CD4-positive, alpha-beta T cell (primary cell): ENCODE measurements around the gene ACAD8. TPM values are rescaled to one million over a fixed set of nuclear protein-coding genes. Genes with fewer than 3 reads are reported as not detected.
"Not testable (repeated sequence)": the region's sequence is repeated elsewhere in the genome, so short reads cannot be mapped to it uniquely, and the experiment has no call there.

Experiments
- ATAC-seq: fragments of 200-7000 bp; cut with Tn5 transposase; one replicate; pipeline ENCODE4 v1.10.0; 2022; ENCODE audit warnings: mild to moderate bottlenecking; ENCODE audit not compliant: poor library complexity
- CTCF ChIA-PET: fragments of 350-600 bp; sonication (Branson Sonifier 250); formaldehyde crosslinking; loops from one replicate; lab custom pipeline; 2021; ENCODE audit warnings: antibody characterized with exemption, inconsistent platforms; lab: Charles Lee
- POLR2A ChIA-PET: fragments of 350-600 bp; sonication (Branson Sonifier 250); formaldehyde crosslinking; loops from one replicate; lab custom pipeline; 2021; ENCODE audit warnings: antibody characterized with exemption, inconsistent platforms; lab: Charles Lee
- DNase-seq, 14 experiments: peaks; one replicate each; pipeline ENCODE4 v3.0.0-alpha.2; 2013 to 2020; ENCODE audit warnings: mixed read lengths in 2 of 14
- H3K27ac ChIP-seq, 2 donors: one replicate each; pipeline versions ENCODE4 v1.5.1 to v1.7.0; 2013; ENCODE audit warnings: low read length in 2 of 2, low read depth in 1 of 2, mild to moderate bottlenecking in 1 of 2
- H3K27me3 ChIP-seq, 2 experiments: 1 replicate in 1 of 2; 2 replicates in 1 of 2; pipeline versions ENCODE4 v1.6.1 to v1.7.0; 2013; ENCODE audit warnings: low read length in 2 of 2, control low read depth in 1 of 2, mild to moderate bottlenecking in 1 of 2, moderate library complexity in 1 of 2; ENCODE audit not compliant: insufficient read depth in 2 of 2, control insufficient read depth in 1 of 2
- H3K36me3 ChIP-seq: one replicate; pipeline ENCODE4 v1.6.1; 2013; ENCODE audit warnings: low read length, control low read depth; ENCODE audit not compliant: insufficient read depth
- H3K4me1 ChIP-seq: one replicate; pipeline ENCODE4 v1.6.1; 2013; ENCODE audit warnings: low read length, control low read depth; ENCODE audit not compliant: insufficient read depth
- H3K4me3 ChIP-seq: one replicate; pipeline ENCODE4 v1.5.1; 2013; ENCODE audit warnings: mild to moderate bottlenecking, low read length, moderate library complexity
- H3K9me3 ChIP-seq, 2 experiments: 1 replicate in 1 of 2; 2 replicates in 1 of 2; pipeline versions ENCODE4 v1.6.1 to v1.7.0; 2013; ENCODE audit warnings: low read length in 2 of 2, mild to moderate bottlenecking in 2 of 2, control low read depth in 1 of 2, moderate library complexity in 1 of 2; ENCODE audit not compliant: control insufficient read depth in 1 of 2, insufficient read depth in 1 of 2
- H3K27ac Mint-ChIP-seq: one replicate; pipeline ENCODE4 v1.8.0; 2020; ENCODE audit warnings: mixed read lengths
- H3K27me3 Mint-ChIP-seq: one replicate; pipeline ENCODE4 v1.8.0; 2021; ENCODE audit warnings: mixed read lengths
- H3K36me3 Mint-ChIP-seq: one replicate; pipeline ENCODE4 v1.8.0; 2021; ENCODE audit warnings: low read depth, mixed read lengths
- H3K4me1 Mint-ChIP-seq: one replicate; pipeline ENCODE4 v1.8.0; 2021; ENCODE audit warnings: low read depth, mixed read lengths
- H3K4me3 Mint-ChIP-seq: one replicate; pipeline ENCODE4 v1.8.0; 2020; ENCODE audit warnings: mild to moderate bottlenecking, mixed read lengths
- H3K9me3 Mint-ChIP-seq: one replicate; pipeline ENCODE4 v1.8.0; 2020; ENCODE audit warnings: mixed read lengths
- CTCF ChIP-seq: fragments of 200-600 bp; IDR thresholded peaks from one replicate; pipeline ENCODE4 v1.8.0; 2022; ENCODE audit warnings: antibody characterized with exemption, mild to moderate bottlenecking
- intact Hi-C, 2 experiments: fragments of 100-400 bp; cut with DNase I in 1 of 2; cut with micrococcal nuclease in 1 of 2; formaldehyde crosslinking; loops; one replicate each; pipeline versions ENCODE4 v1.15.1 to v1.9.0; 2023 to 2025; cut with DNase I, micrococcal nuclease
- total RNA-seq, 174 experiments: library from RNA in 2 of 174; stranded (reverse) in 2 of 174; gene quantifications; one replicate each; pipeline ENCODE4 v1.2.3 and lab custom pipeline; 2021 to 2026

ACAD8 gene
- total RNA-seq, 2 experiments from 2014 or later: 15.0 to 16.3 TPM

GRCh38 chr11:134282121-134283045 lies 29.0 kb downstream of the ACAD8 start:
- Mint-ChIP-seq H3K4me3 (no peak overlapping the region), H3K9me3 (no peaks in the 10 kb centered on the region), H3K36me3 (no peaks in the 10 kb centered on the region), H3K27me3 (peaks cover under 1% of the 10 kb centered on the region), H3K27ac (no peak overlapping the region), H3K4me1 (peaks cover under 1% of the 10 kb centered on the region)
- ChIA-PET POLR2A (no interaction called here), CTCF (no interaction called here)
- H3K27me3 ChIP-seq: peaks cover 4 to 5% of the 10 kb centered on the region in 2 experiments
- H3K36me3 ChIP-seq: no peaks in the 10 kb centered on the region
- no peak overlapping the region for H3K4me3 ChIP-seq
- no peak for ATAC-seq
- intact Hi-C loops: no loop called here
- TF ChIP-seq CTCF: no peak
- H3K27ac ChIP-seq: no peak overlapping the region
- DNase-seq: no peak
- H3K4me1 ChIP-seq: no peaks in the 10 kb centered on the region
- peaks cover 3 to 12% of the 10 kb centered on the region in 2 experiments for H3K9me3 ChIP-seq

DNA sequence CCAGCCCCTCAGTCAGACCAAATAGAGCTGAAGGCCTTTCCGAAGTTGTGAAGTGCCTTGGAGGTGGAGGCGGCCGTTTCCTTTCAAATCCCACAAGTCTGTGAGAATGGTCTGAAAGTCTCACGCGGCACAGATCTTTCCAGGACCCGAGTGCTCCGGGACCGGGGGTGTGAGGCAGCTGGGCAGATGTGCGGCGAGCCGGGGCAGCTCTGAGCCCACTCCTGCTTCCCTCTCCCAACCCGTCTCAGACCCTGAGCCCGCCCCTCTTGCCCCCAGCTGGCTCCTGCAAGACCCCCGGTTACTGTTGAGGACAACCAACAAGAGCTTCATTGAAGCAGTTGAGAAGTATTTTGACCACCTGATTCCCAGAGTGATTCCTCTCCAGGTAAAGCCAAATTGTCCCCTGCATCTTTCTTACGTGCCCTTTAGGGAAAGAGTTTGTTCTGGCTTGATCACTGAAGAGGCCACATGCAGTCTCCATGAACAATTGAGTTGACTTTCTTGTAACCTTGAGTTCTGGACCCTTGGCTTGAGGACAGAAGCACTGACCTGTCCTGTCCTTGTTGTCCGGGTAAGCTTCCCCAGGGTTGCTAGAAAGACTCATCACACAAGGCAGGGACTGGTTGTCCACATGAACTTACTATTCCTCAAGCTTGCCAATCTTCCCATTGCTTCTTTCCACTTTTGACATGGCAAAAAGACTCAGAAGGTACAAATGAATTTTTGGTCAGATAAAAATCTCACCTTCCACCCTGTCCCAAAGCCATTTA lies 30.3 kb downstream of the ACAD8 start:
- ChIA-PET POLR2A (no interaction called here), CTCF (interaction anchor here (0.7 kb wide), 1 partner anchor 10 kb away, joined by 3 read pairs; no protein-coding TSS in a partner anchor)
- Mint-ChIP-seq H3K4me3 (no peak overlapping the region), H3K4me1 (no peaks in the 10 kb centered on the region), H3K9me3 (no peaks in the 10 kb centered on the region), H3K27me3 (no peaks in the 10 kb centered on the region), H3K27ac (no peak overlapping the region), H3K36me3 (no peaks in the 10 kb centered on the region)
- Histone ChIP-seq H3K27me3 (no peaks in the 10 kb centered on the region), H3K9me3 (no peaks in the 10 kb centered on the region), H3K27ac (no peak overlapping the region), H3K4me1 (no peaks in the 10 kb centered on the region), H3K36me3 (no peaks in the 10 kb centered on the region), H3K4me3 (no peak overlapping the region)
- no peak for ATAC-seq
- no peak for TF ChIP-seq CTCF
- intact Hi-C loops: no loop called here
- no peak for DNase-seq

DNA sequence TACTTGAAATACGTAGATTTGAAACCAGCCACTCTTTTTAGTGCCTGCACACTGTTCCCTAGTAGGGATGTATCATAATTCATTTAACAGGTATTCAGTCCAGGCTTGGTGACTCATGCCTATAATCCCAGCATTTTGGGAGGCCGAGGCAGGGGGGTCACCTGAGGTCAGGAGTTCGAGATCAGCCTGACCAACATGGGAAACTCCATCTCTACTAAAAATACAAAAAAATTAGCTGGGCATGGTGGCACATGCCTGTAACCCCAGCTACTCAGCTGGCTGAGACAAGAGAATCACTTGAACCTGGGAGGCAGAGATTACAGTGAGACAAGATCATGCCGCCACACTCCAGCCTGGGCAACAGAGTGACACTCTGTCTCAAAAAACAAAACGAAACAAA lies 31.0 kb downstream of the ACAD8 start:
- ATAC-seq, H3K4me3 Mint-ChIP-seq, H3K4me1 Mint-ChIP-seq, H3K27me3 Mint-ChIP-seq, H3K4me3 ChIP-seq, POLR2A ChIA-PET, H3K36me3 Mint-ChIP-seq, H3K27ac ChIP-seq, H3K36me3 ChIP-seq, H3K27me3 ChIP-seq, H3K27ac Mint-ChIP-seq, H3K9me3 ChIP-seq, CTCF ChIA-PET, H3K9me3 Mint-ChIP-seq, H3K4me1 ChIP-seq, intact Hi-C loops, DNase-seq: not testable (repeated sequence)
